Raji (cell line): Measurements from ENCODE around the gene MAP4K4.

ENCODE experiments used
- POLR2A ChIP-seq: IDR thresholded peaks from 2 replicates; pipeline ENCODE4 v1.6.1; 2011; ENCODE audit warnings: low read depth, low read length, control low read depth; ENCODE audit not compliant: insufficient read depth

Gene MAP4K4

GRCh38 chr2:101779656-101780055 is 82.1 kb downstream of the MAP4K4 start:
- TF ChIP-seq POLR2A, result no peak

- no peak for TF ChIP-seq POLR2A
Observed at GRCh38 chr2:101781326-101781725, 83.8 kb downstream of the MAP4K4 start.

DNA sequence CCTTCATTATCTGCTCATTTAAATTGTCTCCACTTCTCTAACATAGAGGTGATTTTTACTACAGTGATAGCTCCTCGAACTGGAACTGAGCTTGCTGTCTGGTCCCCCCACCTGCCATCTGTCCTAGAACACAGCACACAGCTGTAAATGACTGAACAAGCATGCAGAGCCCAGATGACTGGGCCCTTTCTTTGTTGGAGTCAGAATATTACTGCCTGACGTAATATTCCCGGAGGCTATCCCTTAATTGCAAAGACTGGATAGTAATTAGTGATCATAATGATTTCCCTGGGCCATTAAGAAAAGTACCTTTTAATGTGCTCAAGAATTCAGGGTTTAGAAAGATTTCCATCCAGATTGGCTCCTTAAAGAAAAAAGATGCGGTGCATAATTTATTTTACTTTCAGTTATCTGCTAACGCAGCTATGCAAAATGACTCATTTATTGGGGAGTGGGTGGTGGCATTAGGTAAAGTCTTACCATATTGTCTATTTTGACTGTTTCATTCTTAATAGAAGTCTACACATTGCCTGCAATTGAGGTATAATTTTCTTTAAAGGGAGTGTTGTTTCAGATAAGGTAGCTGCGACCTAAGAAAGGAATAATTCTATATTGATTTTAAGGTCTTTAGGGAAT is 84.4 kb downstream of the MAP4K4 start:
- no peak for TF ChIP-seq POLR2A

- no peak for TF ChIP-seq POLR2A
Observed at GRCh38 chr2:101782427-101782792, 84.9 kb downstream of the MAP4K4 start.

- no peak for TF ChIP-seq POLR2A
Observed at GRCh38 chr2:101787097-101787496, 89.6 kb downstream of the MAP4K4 start.

DNA sequence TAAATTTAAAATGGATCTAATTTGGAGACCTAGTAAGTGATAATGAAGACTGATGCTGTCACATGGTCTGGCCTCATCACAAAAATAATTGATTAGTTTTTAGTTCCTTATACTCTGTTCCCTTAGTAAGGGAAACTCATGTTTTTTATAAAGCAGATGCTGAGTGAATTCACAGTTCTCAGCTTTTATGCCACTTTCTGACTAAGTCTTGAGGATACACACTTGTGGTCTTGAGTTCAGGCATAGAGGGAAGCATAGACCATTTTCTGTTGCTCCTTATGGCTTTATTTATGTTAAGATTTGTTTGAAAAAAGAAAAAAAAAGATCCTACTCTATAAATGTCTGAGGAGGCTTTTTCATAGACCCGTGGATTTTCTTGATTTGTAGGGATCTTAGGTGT is 91.1 kb downstream of the MAP4K4 start:
- no peak for TF ChIP-seq POLR2A

DNA sequence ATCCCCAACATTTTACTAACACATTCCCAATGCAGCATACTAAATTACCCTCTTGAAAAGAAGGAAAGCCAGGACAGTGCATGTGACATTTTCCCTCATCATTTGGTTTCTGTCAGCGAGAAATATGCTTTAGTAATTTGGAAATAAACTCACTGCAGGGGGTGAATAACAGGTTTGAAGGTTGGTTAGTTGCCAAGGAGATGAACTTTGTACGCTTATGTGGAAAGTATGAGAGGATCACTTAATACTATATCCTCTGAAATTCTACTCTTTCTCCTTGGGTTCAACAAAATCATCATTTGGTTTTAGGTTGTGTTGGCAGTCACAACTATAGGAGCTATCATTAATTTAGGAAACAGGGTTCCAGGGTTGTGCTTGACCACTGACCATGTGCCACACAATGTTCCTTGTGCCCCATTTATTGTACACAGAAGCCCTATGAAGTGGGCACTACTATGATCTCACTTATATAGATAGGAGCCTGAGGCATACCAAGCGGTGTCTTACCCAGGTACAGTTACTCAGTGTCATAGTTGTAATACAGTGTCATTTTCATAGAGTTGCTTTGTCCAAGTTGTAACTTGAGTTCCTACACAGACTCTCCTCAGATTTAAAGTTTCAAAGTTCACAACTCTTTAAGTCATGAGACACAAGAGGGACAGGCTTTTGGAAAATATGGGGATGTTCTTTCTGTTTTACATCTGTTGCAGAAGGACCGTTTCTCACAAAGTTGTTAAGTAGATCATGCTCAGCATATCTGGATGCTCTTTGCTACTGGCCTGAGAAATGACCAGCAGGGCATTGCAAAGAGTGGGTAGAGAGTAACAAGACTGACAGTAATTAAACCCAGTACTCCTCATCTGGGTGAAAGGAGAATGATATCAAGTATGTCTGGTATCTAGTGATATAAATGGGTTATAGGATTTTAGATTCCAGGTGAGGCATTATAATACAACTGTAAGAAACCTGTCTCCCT is 91.8 kb downstream of the MAP4K4 start:
- TF ChIP-seq POLR2A, result no peak

DNA sequence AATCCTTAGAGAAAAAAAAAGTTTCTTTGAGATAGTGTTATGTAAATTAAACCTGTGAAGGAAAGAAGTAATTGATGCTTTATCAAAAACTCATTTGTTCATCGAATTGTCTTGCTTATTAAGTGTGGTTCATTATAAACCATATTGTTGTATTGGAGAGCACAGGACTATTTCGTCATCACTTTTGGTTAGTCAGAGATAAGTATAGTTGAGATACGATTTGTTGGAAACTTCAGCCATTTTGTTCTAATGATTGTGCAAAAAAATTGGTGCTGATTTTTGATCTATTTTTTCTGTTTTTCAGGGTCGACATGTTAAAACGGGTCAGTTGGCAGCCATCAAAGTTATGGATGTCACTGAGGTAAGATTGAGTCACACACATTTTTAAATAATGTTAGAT is 92.9 kb downstream of the MAP4K4 start:
- TF ChIP-seq POLR2A, result no peak

- TF ChIP-seq POLR2A, result no peak
Observed at GRCh38 chr2:101790857-101791256, 93.3 kb downstream of the MAP4K4 start.

- no peak for TF ChIP-seq POLR2A
Observed at GRCh38 chr2:101792208-101792607, 94.7 kb downstream of the MAP4K4 start.

- no peak for TF ChIP-seq POLR2A
Observed at GRCh38 chr2:101793277-101793969, 95.9 kb downstream of the MAP4K4 start.

GRCh38 chr2:101794141-101794540 is 96.6 kb downstream of the MAP4K4 start:
- TF ChIP-seq POLR2A, result no peak

- no peak for TF ChIP-seq POLR2A
Observed at GRCh38 chr2:101795033-101795432, 97.5 kb downstream of the MAP4K4 start.

- TF ChIP-seq POLR2A, result no peak
Observed at GRCh38 chr2:101796825-101797600, 99.5 kb downstream of the MAP4K4 start.

GRCh38 chr2:101801496-101801895 is 104.0 kb downstream of the MAP4K4 start:
- no peak for TF ChIP-seq POLR2A
